ENCODE measurements around the gene PCDH15. TPM values are rescaled to one million over a fixed set of nuclear protein-coding genes. Genes with fewer than 3 reads are reported as not detected.

The PCDH15 gene
- total and polyA plus RNA-seq, 3 donors from 2014 or later: 1.7 to 3.2 (median 2.8) TPM

DNA sequence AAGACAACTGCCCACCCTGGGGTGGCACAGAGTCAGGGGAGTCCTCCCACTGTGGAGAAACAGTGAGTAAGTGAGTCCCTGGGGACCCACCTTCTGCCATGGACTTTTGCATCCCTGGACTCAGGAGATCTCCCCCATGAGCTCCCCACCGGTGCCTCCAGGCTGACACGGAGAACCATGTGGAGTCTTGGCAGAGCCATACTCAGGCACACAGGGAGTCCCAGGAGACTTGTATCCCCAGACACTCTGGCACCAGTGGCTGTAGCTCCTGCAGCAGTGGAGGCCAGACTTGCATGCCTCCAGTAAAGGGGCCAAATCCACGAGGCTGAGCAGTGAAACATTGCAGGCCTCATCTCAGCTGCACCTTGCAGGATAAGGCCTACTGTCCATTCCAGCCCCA is 791.4 kb downstream of the PCDH15 start:
- no peak for DNase-seq
- no peaks in the 10 kb centered on the region for H3K36me3 ChIP-seq (ENCODE audit: low read depth, missing control alignments)
- no peak overlapping the region for H3K4me3 ChIP-seq
- H3K9me3 ChIP-seq: no peaks in the 10 kb centered on the region
- no peaks in the 10 kb centered on the region for H3K27me3 ChIP-seq
- H3K27ac ChIP-seq: no peak overlapping the region
- 85 to 92% methylated on average over 2 to 3 of the region's 3 CpGs for WGBS, 2 donors
- intact Hi-C loops (cut with DNase I; ENCODE audit: low total_unique reads): no loop called here
- H3K4me1 ChIP-seq: no peaks in the 10 kb centered on the region
- TF ChIP-seq POLR2A (IDR thresholded peaks at IDR 0.05): no peak
- TF ChIP-seq, protein P1, sequence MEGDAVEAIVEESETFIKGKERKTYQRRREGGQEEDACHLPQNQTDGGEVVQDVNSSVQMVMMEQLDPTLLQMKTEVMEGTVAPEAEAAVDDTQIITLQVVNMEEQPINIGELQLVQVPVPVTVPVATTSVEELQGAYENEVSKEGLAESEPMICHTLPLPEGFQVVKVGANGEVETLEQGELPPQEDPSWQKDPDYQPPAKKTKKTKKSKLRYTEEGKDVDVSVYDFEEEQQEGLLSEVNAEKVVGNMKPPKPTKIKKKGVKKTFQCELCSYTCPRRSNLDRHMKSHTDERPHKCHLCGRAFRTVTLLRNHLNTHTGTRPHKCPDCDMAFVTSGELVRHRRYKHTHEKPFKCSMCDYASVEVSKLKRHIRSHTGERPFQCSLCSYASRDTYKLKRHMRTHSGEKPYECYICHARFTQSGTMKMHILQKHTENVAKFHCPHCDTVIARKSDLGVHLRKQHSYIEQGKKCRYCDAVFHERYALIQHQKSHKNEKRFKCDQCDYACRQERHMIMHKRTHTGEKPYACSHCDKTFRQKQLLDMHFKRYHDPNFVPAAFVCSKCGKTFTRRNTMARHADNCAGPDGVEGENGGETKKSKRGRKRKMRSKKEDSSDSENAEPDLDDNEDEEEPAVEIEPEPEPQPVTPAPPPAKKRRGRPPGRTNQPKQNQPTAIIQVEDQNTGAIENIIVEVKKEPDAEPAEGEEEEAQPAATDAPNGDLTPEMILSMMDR (IDR thresholded peaks at IDR 0.05): no peak

DNA sequence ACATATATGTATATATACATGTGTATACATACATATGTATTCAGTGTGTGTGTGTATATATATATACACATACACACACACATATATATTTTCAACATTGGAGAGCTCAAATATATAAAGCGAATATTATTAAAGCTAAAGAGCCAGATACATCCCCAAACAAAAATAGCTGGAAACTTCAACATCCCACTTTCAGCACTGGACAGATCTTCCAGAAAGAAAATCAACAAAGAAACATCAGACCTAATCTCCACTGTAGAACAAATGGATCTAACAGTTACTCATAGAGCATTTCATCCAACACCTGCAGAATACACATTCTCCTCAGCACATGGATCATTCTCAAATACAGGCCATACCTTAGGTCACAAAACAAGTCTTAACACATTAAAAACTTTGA is 799.0 kb downstream of the PCDH15 start:
- no peak overlapping the region for H3K4me3 ChIP-seq
- DNase-seq: no peak
- no peak overlapping the region for H3K27ac ChIP-seq
- WGBS, 2 donors: 97 to 98% methylated on average over 1 of the region's 1 CpG
- H3K9me3 ChIP-seq: no peaks in the 10 kb centered on the region
- no peaks in the 10 kb centered on the region for H3K4me1 ChIP-seq
- H3K27me3 ChIP-seq: no peaks in the 10 kb centered on the region
- TF ChIP-seq, protein P1 (IDR thresholded peaks at IDR 0.05): no peak
- TF ChIP-seq POLR2A (IDR thresholded peaks at IDR 0.05): no peak
- H3K36me3 ChIP-seq (ENCODE audit: low read depth, missing control alignments): no peaks in the 10 kb centered on the region
- intact Hi-C loops (cut with DNase I; ENCODE audit: low total_unique reads): no loop called here

DNA sequence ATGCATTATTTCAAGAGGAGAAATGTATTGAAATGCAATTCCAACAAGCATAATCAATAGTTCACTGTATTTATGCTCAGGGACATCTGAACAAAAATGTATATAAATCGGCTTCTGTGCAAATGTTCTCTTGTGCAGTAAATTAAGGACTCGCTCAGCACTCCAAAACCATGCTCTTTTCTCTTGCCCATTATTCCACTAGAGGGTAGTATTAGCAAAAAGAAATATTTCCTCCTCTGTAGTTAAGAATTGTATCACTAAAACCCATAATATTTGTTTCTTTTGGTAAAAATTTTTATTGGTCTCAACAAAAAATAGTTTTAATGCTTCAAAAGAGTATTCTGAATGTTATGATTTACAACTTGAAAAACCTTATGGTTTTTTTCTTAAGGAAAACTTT is 803.1 kb downstream of the PCDH15 start:
- TF ChIP-seq POLR2A (IDR thresholded peaks at IDR 0.05): no peak
- TF ChIP-seq, protein P1 (IDR thresholded peaks at IDR 0.05): no peak
- H3K9me3 ChIP-seq: no peaks in the 10 kb centered on the region
- intact Hi-C loops (cut with DNase I; ENCODE audit: low total_unique reads): no loop called here
- 46 to 56% methylated on average over 2 of the region's 2 CpGs for WGBS, 2 donors
- no peak overlapping the region for H3K27ac ChIP-seq
- no peak overlapping the region for H3K4me3 ChIP-seq
- DNase-seq: no peak
- no peaks in the 10 kb centered on the region for H3K4me1 ChIP-seq
- H3K27me3 ChIP-seq: no peaks in the 10 kb centered on the region
- H3K36me3 ChIP-seq (ENCODE audit: low read depth, missing control alignments): no peaks in the 10 kb centered on the region

DNA sequence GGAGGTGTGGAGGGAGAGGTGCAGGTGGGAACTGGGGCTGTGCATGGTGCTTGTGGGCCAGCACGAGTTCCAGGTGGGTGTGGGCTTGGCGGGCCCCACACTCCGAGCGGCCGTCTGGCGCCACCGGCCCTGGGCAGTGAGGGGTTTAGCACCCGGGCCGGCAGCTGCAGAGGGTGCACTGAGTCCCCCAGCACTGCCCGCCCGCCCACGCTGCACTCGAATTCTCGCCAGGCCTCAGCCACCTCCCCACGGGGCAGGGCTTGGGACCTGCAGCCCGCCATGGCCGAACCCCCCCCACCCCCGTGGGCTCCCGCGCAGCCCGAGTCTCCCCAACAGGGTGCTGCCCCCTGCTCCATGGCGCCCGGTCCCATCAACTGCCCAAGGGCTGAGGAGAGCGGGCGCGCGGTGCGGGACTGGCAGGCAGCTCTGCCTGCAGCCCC is 810.2 kb downstream of the PCDH15 start:
- no peaks in the 10 kb centered on the region for H3K36me3 ChIP-seq (ENCODE audit: low read depth, missing control alignments)
- H3K4me1 ChIP-seq: no peaks in the 10 kb centered on the region
- H3K9me3 ChIP-seq: no peaks in the 10 kb centered on the region
- WGBS, 2 donors: 85 to 92% methylated on average over 19 to 24 of the region's 28 CpGs
- intact Hi-C loops (cut with DNase I; ENCODE audit: low total_unique reads): no loop called here
- DNase-seq: no peak
- no peaks in the 10 kb centered on the region for H3K27me3 ChIP-seq
- no peak overlapping the region for H3K27ac ChIP-seq
- no peak overlapping the region for H3K4me3 ChIP-seq
- TF ChIP-seq, protein P1 (IDR thresholded peaks at IDR 0.05): no peak
- TF ChIP-seq POLR2A (IDR thresholded peaks at IDR 0.05): no peak

DNA sequence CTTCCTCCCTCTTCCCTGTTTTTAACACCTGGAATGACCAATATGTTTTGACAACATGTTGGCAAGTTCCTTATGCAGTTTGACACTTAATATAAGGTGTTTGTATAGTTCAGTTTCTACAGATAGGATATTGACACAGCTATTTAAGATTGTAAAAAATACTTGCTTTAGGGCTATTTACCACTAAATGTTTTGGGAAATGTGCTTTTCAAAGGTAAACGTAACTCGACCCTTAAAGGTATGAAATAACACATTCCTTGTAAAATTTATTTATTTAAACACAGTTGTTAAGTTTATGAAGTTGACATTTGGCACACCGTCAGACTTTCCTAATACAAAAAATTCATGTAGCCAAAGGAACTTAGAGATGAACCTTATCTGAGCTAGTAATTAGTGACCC is 817.6 kb downstream of the PCDH15 start:
- Histone ChIP-seq H3K36me3 (ENCODE audit: low read depth, missing control alignments) (no peaks in the 10 kb centered on the region), H3K27ac (no peak overlapping the region), H3K9me3 (no peaks in the 10 kb centered on the region), H3K4me3 (no peak overlapping the region), H3K27me3 (no peaks in the 10 kb centered on the region), H3K4me1 (no peaks in the 10 kb centered on the region)
- TF ChIP-seq, protein P1 (IDR thresholded peaks at IDR 0.05): no peak
- TF ChIP-seq POLR2A (IDR thresholded peaks at IDR 0.05): no peak
- 69 to 72% methylated on average over 3 of the region's 3 CpGs for WGBS, 2 donors
- DNase-seq: no peak
- intact Hi-C loops (cut with DNase I; ENCODE audit: low total_unique reads): no loop called here

Measured in testis (tissue), 3 donors.